BLaER1 (cell line): ENCODE data around the gene ADAM8.

Experiments used
- H3K27ac ChIP-seq: shearing (Covaris generic); formaldehyde crosslinking; 2 replicates; pipeline ENCODE4 v1.8.1; 2022
- H3K27me3 ChIP-seq: shearing (Covaris generic); formaldehyde crosslinking; 2 replicates; pipeline ENCODE4 v1.8.1; 2022
- H3K36me3 ChIP-seq: shearing (Covaris generic); formaldehyde crosslinking; 2 replicates; pipeline ENCODE4 v1.8.1; 2022
- H3K4me1 ChIP-seq: shearing (Covaris generic); formaldehyde crosslinking; 2 replicates; pipeline ENCODE4 v1.8.1; 2022
- H3K4me2 ChIP-seq: shearing (Covaris generic); formaldehyde crosslinking; 2 replicates; pipeline ENCODE4 v1.8.1; 2022
- H3K4me3 ChIP-seq: shearing (Covaris generic); formaldehyde crosslinking; 2 replicates; pipeline ENCODE4 v1.8.1; 2022
- H3K9ac ChIP-seq: shearing (Covaris generic); formaldehyde crosslinking; 2 replicates; pipeline ENCODE4 v1.8.1; 2022
- H3K9me3 ChIP-seq: shearing (Covaris generic); formaldehyde crosslinking; 2 replicates; pipeline ENCODE4 v1.8.1; 2022
- H4K20me1 ChIP-seq: shearing (Covaris generic); formaldehyde crosslinking; 2 replicates; pipeline ENCODE4 v1.8.1; 2022
- Cebpa-rat ChIP-seq: shearing (Covaris generic); IDR thresholded peaks from 2 replicates; pipeline ENCODE4 v1.8.1; 2022

The ADAM8 gene

GRCh38 chr10:133282846-133283390 lies 6.2 kb upstream of the ADAM8 start:
- Histone ChIP-seq H3K4me3 (no peak overlapping the region), H3K27me3 (no peaks in the 10 kb centered on the region), H3K4me2 (no peak overlapping the region), H3K27ac (no peak overlapping the region), H3K4me1 (peaks cover 20% of the 10 kb centered on the region), H3K9ac (no peak overlapping the region), H3K36me3 (peaks cover 92% of the 10 kb centered on the region), H3K9me3 (no peaks in the 10 kb centered on the region), H4K20me1 (peaks cover 61% of the 10 kb centered on the region)
- TF ChIP-seq Cebpa-rat = no peak

GRCh38 chr10:133281628-133282372 lies 5.1 kb upstream of the ADAM8 start:
- H3K27ac ChIP-seq = no peak overlapping the region
- H3K4me3 ChIP-seq = no peak overlapping the region
- no peaks in the 10 kb centered on the region for H3K9me3 ChIP-seq
- no peak overlapping the region for H3K4me2 ChIP-seq
- H4K20me1 ChIP-seq = peaks cover 68% of the 10 kb centered on the region
- no peak for TF ChIP-seq Cebpa-rat
- peaks cover 88% of the 10 kb centered on the region for H3K36me3 ChIP-seq
- H3K4me1 ChIP-seq = peaks cover 32% of the 10 kb centered on the region
- H3K27me3 ChIP-seq = peaks cover 6% of the 10 kb centered on the region; the same call in 1 of the 2 replicates
- no peak overlapping the region for H3K9ac ChIP-seq

- Histone ChIP-seq H3K4me2 (no peak overlapping the region), H3K4me3 (no peak overlapping the region), H3K36me3 (peaks cover 81% of the 10 kb centered on the region), H3K27me3 (peaks cover 13% of the 10 kb centered on the region), H4K20me1 (peaks cover 68% of the 10 kb centered on the region), H3K27ac (no peak overlapping the region), H3K9me3 (no peaks in the 10 kb centered on the region), H3K9ac (no peak overlapping the region), H3K4me1 (peaks cover 39% of the 10 kb centered on the region)
- no peak for TF ChIP-seq Cebpa-rat
These were observed 4.4 kb upstream of the ADAM8 start for GRCh38 chr10:133281084-133281483.

GRCh38 chr10:133280391-133281059 lies 3.9 kb upstream of the ADAM8 start:
- Histone ChIP-seq H3K36me3 (peaks cover 76% of the 10 kb centered on the region), H3K9ac (no peak overlapping the region), H4K20me1 (peaks cover 69% of the 10 kb centered on the region), H3K9me3 (no peaks in the 10 kb centered on the region), H3K4me3 (no peak overlapping the region), H3K4me1 (peaks cover 44% of the 10 kb centered on the region), H3K27me3 (peaks cover 19% of the 10 kb centered on the region), H3K27ac (no peak overlapping the region), H3K4me2 (no peak overlapping the region)
- TF ChIP-seq Cebpa-rat = no peak

GRCh38 chr10:133279326-133280226 lies 2.9 kb upstream of the ADAM8 start:
- H3K4me2 ChIP-seq = peak overlapping the region; percentile 96
- peaks cover 54% of the 10 kb centered on the region for H3K4me1 ChIP-seq
- H3K9me3 ChIP-seq = no peaks in the 10 kb centered on the region
- H3K27me3 ChIP-seq = peaks cover 28% of the 10 kb centered on the region
- H3K9ac ChIP-seq = no peak overlapping the region
- peaks cover 66% of the 10 kb centered on the region for H3K36me3 ChIP-seq
- no peak for TF ChIP-seq Cebpa-rat
- H3K4me3 ChIP-seq = no peak overlapping the region
- H3K27ac ChIP-seq = no peak overlapping the region
- H4K20me1 ChIP-seq = peaks cover 76% of the 10 kb centered on the region

- Histone ChIP-seq H3K27me3 (peaks cover 30% of the 10 kb centered on the region), H3K9ac (no peak overlapping the region), H4K20me1 (peaks cover 71% of the 10 kb centered on the region), H3K4me3 (no peak overlapping the region), H3K4me2 (peak overlapping the region; percentile 96), H3K36me3 (peaks cover 58% of the 10 kb centered on the region), H3K9me3 (no peaks in the 10 kb centered on the region), H3K27ac (no peak overlapping the region), H3K4me1 (peaks cover 56% of the 10 kb centered on the region)
- no peak for TF ChIP-seq Cebpa-rat
These were observed 2.1 kb upstream of the ADAM8 start for GRCh38 chr10:133278577-133279265.

- H3K27me3 ChIP-seq = peaks cover 30% of the 10 kb centered on the region
- peaks cover 56% of the 10 kb centered on the region for H3K4me1 ChIP-seq
- H3K4me2 ChIP-seq = peak overlapping the region; percentile 96
- H3K27ac ChIP-seq = no peak overlapping the region
- no peak overlapping the region for H3K4me3 ChIP-seq
- no peak overlapping the region; the same call in 1 of the 2 replicates for H3K9ac ChIP-seq
- H3K36me3 ChIP-seq = peaks cover 51% of the 10 kb centered on the region
- TF ChIP-seq Cebpa-rat = no peak
- H3K9me3 ChIP-seq = no peaks in the 10 kb centered on the region
- H4K20me1 ChIP-seq = peaks cover 71% of the 10 kb centered on the region
These were observed 1.4 kb upstream of the ADAM8 start for GRCh38 chr10:133277993-133278576.

- Histone ChIP-seq H3K4me1 (peaks cover 56% of the 10 kb centered on the region), H3K27me3 (peaks cover 30% of the 10 kb centered on the region), H3K27ac (no peak overlapping the region), H4K20me1 (peaks cover 66% of the 10 kb centered on the region), H3K4me2 (peak overlapping the region; percentile 96), H3K4me3 (peak overlapping the region; percentile 57; the same call in 1 of the 2 replicates), H3K36me3 (peaks cover 45% of the 10 kb centered on the region), H3K9me3 (no peaks in the 10 kb centered on the region), H3K9ac (no peak overlapping the region; the same call in 1 of the 2 replicates)
- TF ChIP-seq Cebpa-rat = no peak
These were observed 767 bp upstream of the ADAM8 start for GRCh38 chr10:133277277-133277992.
